IPS DF 6.9 (cell line): ENCODE measurements around the gene ATG4B.
"Not testable (repeated sequence)": the region's sequence is repeated elsewhere in the genome, so short reads cannot be mapped to it uniquely, and the experiment has no call there.

Source experiments
- DNase-seq: peaks from one replicate; pipeline ENCODE4 v3.0.0-alpha.2; 2013; ENCODE audit warnings: low read depth, low spot score
- H3K27ac ChIP-seq: one replicate; pipeline ENCODE4 v1.5.1; 2013; ENCODE audit warnings: low read length, control low read depth
- H3K27me3 ChIP-seq: 2 replicates; pipeline ENCODE4 v1.6.1; 2013; ENCODE audit warnings: mild to moderate bottlenecking, low read length; ENCODE audit not compliant: control insufficient read depth, insufficient read depth
- H3K36me3 ChIP-seq: 2 replicates; pipeline ENCODE4 v1.6.1; 2013; ENCODE audit warnings: low read length; ENCODE audit not compliant: control insufficient read depth, insufficient read depth
- H3K4me1 ChIP-seq: 2 replicates; pipeline ENCODE4 v1.6.1; 2013; ENCODE audit warnings: low read length; ENCODE audit not compliant: control insufficient read depth, insufficient read depth
- H3K4me3 ChIP-seq: 2 replicates; pipeline ENCODE4 v1.5.1; 2013; ENCODE audit warnings: mild to moderate bottlenecking, low read length
- H3K9me3 ChIP-seq: 2 replicates; pipeline ENCODE4 v1.6.1; 2013; ENCODE audit warnings: low read length, inconsistent platforms; ENCODE audit not compliant: control insufficient read depth, insufficient read depth
- WGBS: extraction: QIAGEN DNeasy Blood & Tissue Kit; methylation state at CpG from one replicate; pipeline ENCODE4 v1.1.7; 2013; ENCODE audit warnings: mixed read lengths, missing lambda C conversion rate; ENCODE audit not compliant: insufficient read length, insufficient coverage; 5-methylcytosine and 5-hydroxymethylcytosine counted together

ATG4B gene

GRCh38 chr2:241654551-241654950 is 17.1 kb downstream of the ATG4B start:
- H3K36me3 ChIP-seq, result peaks cover 39% of the 10 kb centered on the region
- H3K27ac ChIP-seq, result no peak overlapping the region
- no CpG with 5 or more reads among the region's 12 CpGs for WGBS
- DNase-seq, result no peak
- 0 out of 2 replicates have a peak, but pooled peaks cover 2% of the 10 kb centered on the region for H3K4me1 ChIP-seq
- H3K9me3 ChIP-seq, result no peaks in the 10 kb centered on the region
- no peaks in the 10 kb centered on the region for H3K27me3 ChIP-seq
- no peak overlapping the region for H3K4me3 ChIP-seq

DNA sequence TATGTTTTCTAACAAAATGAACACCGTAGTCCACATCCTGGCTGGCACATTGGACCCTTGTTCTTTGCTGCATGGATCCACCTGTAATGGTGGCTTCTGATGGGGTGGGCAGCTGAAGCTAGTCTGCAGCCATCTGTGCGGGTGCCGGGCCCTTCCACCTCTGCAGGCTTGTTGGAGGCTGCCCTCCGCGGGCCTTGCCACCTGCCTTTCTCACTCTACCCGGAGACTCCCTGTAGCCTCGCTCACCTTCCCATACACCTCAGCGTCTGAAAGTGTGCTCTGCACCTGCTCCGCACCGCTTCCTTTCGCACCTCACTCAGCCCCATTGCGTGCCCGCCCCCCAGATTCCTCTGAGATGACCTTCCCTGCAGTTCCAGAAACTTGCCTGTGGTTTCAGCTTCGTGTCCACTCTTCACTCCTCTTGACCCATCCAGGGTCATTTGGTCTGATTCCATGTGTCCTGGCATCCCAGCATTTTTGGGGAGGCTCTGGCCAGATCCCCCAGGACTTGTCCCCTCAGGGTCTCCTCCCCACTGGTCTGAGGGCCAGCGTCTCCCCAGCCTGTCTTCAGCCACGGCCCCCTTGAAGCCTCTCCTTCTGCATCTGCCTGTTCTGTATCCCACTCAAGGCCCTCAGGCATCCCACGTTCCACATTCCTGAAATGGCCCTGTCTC is 18.2 kb downstream of the ATG4B start:
- Histone ChIP-seq H3K36me3 (peaks cover 39% of the 10 kb centered on the region), H3K27me3 (no peaks in the 10 kb centered on the region), H3K4me1 (no peaks in the 10 kb centered on the region), H3K4me3 (no peak overlapping the region), H3K9me3 (no peaks in the 10 kb centered on the region), H3K27ac (no peak overlapping the region)
- DNase-seq, result no peak
- no CpG with 5 or more reads among the region's 17 CpGs for WGBS

DNA sequence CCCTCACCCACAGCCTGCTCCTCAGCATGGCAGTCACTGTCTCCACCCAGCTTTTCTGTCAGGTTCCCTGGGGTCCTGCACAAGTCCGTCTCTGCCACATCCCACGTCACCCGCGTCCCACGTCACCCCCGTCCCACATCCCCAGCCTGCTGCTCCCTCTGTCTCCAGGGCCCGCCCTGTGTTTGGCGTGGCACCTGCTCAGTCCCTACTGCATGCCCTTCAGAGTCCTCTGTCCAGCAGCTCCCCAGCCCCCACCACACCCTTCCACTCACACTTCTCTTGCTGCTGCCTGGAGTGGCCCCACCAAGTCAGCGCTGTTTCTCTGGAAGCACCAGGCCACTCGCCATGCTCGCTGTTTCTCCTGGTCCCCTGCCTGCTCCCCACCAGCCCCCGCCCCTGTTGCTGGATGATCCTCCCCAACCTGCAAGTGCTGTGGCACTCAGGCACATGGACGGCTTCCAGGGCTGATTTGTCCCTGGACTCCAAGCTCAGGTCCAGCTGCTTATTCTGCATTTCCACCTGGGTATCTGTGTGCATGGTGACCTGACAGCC is 18.8 kb downstream of the ATG4B start:
- Histone ChIP-seq H3K27me3 (no peaks in the 10 kb centered on the region), H3K4me1 (no peaks in the 10 kb centered on the region), H3K4me3 (no peak overlapping the region), H3K9me3 (no peaks in the 10 kb centered on the region), H3K36me3 (peaks cover 39% of the 10 kb centered on the region), H3K27ac (no peak overlapping the region)
- no peak for DNase-seq
- WGBS, result no CpG with 5 or more reads among the region's 13 CpGs

GRCh38 chr2:241657786-241658254 is 20.3 kb downstream of the ATG4B start:
- no CpG with 5 or more reads among the region's 15 CpGs for WGBS
- H3K9me3 ChIP-seq, result no peaks in the 10 kb centered on the region
- H3K27ac ChIP-seq, result no peak overlapping the region
- H3K4me1 ChIP-seq, result no peaks in the 10 kb centered on the region
- H3K4me3 ChIP-seq, result no peak overlapping the region
- no peaks in the 10 kb centered on the region for H3K27me3 ChIP-seq
- H3K36me3 ChIP-seq, result peaks cover 29% of the 10 kb centered on the region
- DNase-seq, result no peak

- Histone ChIP-seq H3K27me3 (no peaks in the 10 kb centered on the region), H3K27ac (no peak overlapping the region), H3K9me3 (no peaks in the 10 kb centered on the region), H3K4me3 (no peak overlapping the region), H3K36me3 (peaks cover 26% of the 10 kb centered on the region), H3K4me1 (no peaks in the 10 kb centered on the region)
- no CpG with 5 or more reads among the region's 5 CpGs for WGBS
- DNase-seq, result no peak
Measured at GRCh38 chr2:241658296-241658695, 20.8 kb downstream of the ATG4B start.

DNA sequence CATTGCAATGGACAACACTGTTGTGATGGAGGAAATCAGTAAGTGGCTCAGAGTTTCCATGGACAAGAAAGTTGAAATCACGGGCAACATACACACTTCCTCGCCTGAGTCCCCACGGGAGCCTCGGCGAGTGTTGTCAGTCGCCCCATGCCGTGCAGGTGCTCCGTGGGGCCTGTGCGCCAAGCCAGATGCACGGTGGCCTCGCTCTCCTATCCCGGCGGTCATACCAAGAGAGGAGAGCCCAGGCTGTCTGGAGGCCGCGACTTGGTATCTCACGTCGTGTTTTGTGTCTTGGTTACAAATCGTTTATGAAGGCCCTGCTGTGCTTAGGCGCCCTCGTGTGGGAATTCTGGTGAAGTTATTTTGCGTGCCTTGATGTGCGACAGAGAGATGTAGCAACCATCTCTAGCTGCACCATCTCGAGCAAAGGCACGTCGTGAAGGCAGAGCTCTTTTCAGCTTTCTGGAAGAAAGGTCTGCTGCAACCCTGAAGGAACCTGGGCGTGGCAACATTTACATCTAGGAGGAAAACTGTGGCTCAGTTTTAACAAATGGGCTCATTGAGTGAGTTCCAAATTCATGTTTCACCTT is 21.8 kb downstream of the ATG4B start:
- Histone ChIP-seq H3K27me3 (no peaks in the 10 kb centered on the region), H3K36me3 (peaks cover 24% of the 10 kb centered on the region), H3K27ac (no peak overlapping the region), H3K4me3 (no peak overlapping the region), H3K9me3 (no peaks in the 10 kb centered on the region), H3K4me1 (no peaks in the 10 kb centered on the region)
- DNase-seq, result peak; percentile 22
- WGBS, result no CpG with 5 or more reads among the region's 26 CpGs

- no CpG with 5 or more reads among the region's 14 CpGs for WGBS
- H3K27me3 ChIP-seq, result no peaks in the 10 kb centered on the region
- H3K9me3 ChIP-seq, result no peaks in the 10 kb centered on the region
- DNase-seq, result no peak
- H3K4me3 ChIP-seq, result no peak overlapping the region
- no peak overlapping the region for H3K27ac ChIP-seq
- H3K4me1 ChIP-seq, result no peaks in the 10 kb centered on the region
- peaks cover 15% of the 10 kb centered on the region for H3K36me3 ChIP-seq
Measured at GRCh38 chr2:241660593-241661213, 23.2 kb downstream of the ATG4B start.

GRCh38 chr2:241662731-241663130 is 25.2 kb downstream of the ATG4B start:
- not testable (repeated sequence) for DNase-seq, H3K4me1 ChIP-seq, H3K9me3 ChIP-seq, H3K27ac ChIP-seq, H3K4me3 ChIP-seq, H3K27me3 ChIP-seq
- peaks cover 15% of the 10 kb centered on the region; the same call in 1 of the 2 replicates for H3K36me3 ChIP-seq
- WGBS, result no CpG with 5 or more reads among the region's 24 CpGs

DNA sequence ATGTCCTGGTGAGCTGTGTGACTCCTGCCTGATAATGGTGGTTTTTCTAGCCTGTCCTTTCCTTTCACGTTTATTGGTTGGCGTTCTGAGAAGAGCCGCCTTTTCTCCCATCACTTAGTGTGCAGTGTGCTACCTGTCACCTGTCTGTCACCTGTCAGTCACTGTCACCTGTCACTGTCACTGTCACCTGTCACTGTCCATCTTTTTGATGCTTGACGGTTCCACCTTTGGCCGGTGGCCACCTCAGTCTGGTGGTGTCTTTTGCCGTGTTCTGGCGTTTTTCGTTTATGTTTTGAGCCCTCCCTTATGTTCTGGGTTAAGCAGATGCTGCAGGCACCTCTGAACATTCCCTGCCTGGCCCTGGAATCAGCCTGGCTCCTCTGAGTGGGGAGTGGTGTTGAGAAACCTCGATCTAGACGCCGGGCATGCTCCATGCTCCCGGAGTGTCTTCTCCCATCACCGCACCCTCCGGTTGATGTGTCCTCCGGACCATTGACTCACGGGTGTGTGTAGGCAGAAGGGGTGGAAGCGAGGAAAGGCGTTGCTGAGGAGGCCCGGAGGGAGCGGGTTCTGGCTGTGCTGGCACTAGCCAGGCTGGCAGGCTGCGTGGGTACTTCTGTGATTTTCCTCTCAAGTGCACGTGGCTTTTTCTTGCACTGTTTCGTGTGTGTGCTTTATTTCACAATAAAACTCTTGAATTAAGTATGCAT is 28.4 kb downstream of the ATG4B start:
- Histone ChIP-seq H3K36me3 (peaks cover 22% of the 10 kb centered on the region), H3K9me3 (no peaks in the 10 kb centered on the region), H3K27me3 (no peaks in the 10 kb centered on the region), H3K4me1 (no peaks in the 10 kb centered on the region), H3K4me3 (no peak overlapping the region), H3K27ac (no peak overlapping the region)
- no peak for DNase-seq
- no CpG with 5 or more reads among the region's 23 CpGs for WGBS
